Type B pancreatic cell (in vitro differentiated cells): ENCODE results near the gene IER3. TPM values are rescaled to one million over a fixed set of nuclear protein-coding genes. Genes with fewer than 3 reads are reported as not detected.

Experiments used
- DNase-seq: peaks from one replicate; pipeline ENCODE4 v3.0.0; 2021; ENCODE audit warnings: mixed read lengths; ENCODE audit not compliant: unreplicated experiment; ENCODE audit errors: extremely low spot score
- H3K27ac Mint-ChIP-seq: 2 replicates; pipeline ENCODE4 v1.8.0; 2021; ENCODE audit warnings: mild to moderate bottlenecking, mixed read lengths
- H3K27me3 Mint-ChIP-seq: 2 replicates; pipeline ENCODE4 v1.8.0; 2021; ENCODE audit warnings: mixed read lengths
- H3K36me3 Mint-ChIP-seq: 2 replicates; pipeline ENCODE4 v1.8.0; 2021; ENCODE audit warnings: mixed read lengths
- H3K4me1 Mint-ChIP-seq: one replicate; pipeline ENCODE4 v1.8.0; 2021; ENCODE audit warnings: mixed read lengths; ENCODE audit not compliant: unreplicated experiment
- H3K4me3 Mint-ChIP-seq: 2 replicates; pipeline ENCODE4 v1.8.0; 2021; ENCODE audit warnings: mild to moderate bottlenecking, mixed read lengths
- H3K9me3 Mint-ChIP-seq: 2 replicates; pipeline ENCODE4 v1.8.0; 2021; ENCODE audit warnings: mixed read lengths
- CTCF ChIP-seq: fragments of 200-600 bp; sonication (generic); conservative IDR thresholded peaks from 2 replicates; pipeline ENCODE4 v1.5.0; 2021; ENCODE audit warnings: antibody characterized with exemption, mild to moderate bottlenecking
- long read RNA-seq: library from polyadenylated mRNA; unstranded; transcript quantifications from one replicate; pipeline ENCODE4 v2.0.0, GENCODE V29; 2020
- total RNA-seq: library from RNA; stranded (reverse); gene quantifications from 2 replicates; pipeline ENCODE4 v1.2.1, GENCODE V29; 2021; ENCODE audit warnings: low replicate concordance

The IER3 gene
- 24.3 and 40.1 TPM in 2 replicates for total RNA-seq
- long read RNA-seq, transcript IER3-201 (2 exons, 1,244 nt), result major isoform, 7 of 8 reads
- long read RNA-seq, partial matches to known transcripts, result 0 of 8 reads
- long read RNA-seq, other reads (novel, unspliced or antisense), result 0 of 8 reads

- peaks cover 14% of the 10 kb centered on the region for H3K36me3 Mint-ChIP-seq
- peak within 1 kb of the TSS; percentile 97 for H3K27ac Mint-ChIP-seq
- peaks cover 45% of the 10 kb centered on the region for H3K4me1 Mint-ChIP-seq
- DNase-seq, result peak; percentile 84
- peak within 1 kb of the TSS; percentile 99 for H3K4me3 Mint-ChIP-seq
- no peaks in the 10 kb centered on the region for H3K9me3 Mint-ChIP-seq
- TF ChIP-seq CTCF, result peak; percentile 78
- no peaks in the 10 kb centered on the region for H3K27me3 Mint-ChIP-seq
Measured at GRCh38 chr6:30744054-30744805, at the start of gene IER3. Gene IER3, minus strand, starts transcription at chr6:30744547. Its CDS starts 29 bp downstream, at chr6:30744518.

GRCh38 chr6:30793521-30794194 lies 49.3 kb upstream of the IER3 start:
- H3K36me3 Mint-ChIP-seq, result no peaks in the 10 kb centered on the region
- H3K27ac Mint-ChIP-seq, result peak overlapping the region; percentile 49
- DNase-seq, result no peak
- TF ChIP-seq CTCF, result no peak
- H3K4me3 Mint-ChIP-seq, result no peak overlapping the region
- no peaks in the 10 kb centered on the region for H3K27me3 Mint-ChIP-seq
- H3K4me1 Mint-ChIP-seq, result peaks cover 9% of the 10 kb centered on the region
- H3K9me3 Mint-ChIP-seq, result no peaks in the 10 kb centered on the region

- no peak for TF ChIP-seq CTCF
- Mint-ChIP-seq H3K4me3 (no peak overlapping the region), H3K4me1 (peaks cover 7% of the 10 kb centered on the region), H3K36me3 (no peaks in the 10 kb centered on the region), H3K9me3 (no peaks in the 10 kb centered on the region), H3K27ac (no peak overlapping the region), H3K27me3 (no peaks in the 10 kb centered on the region)
- DNase-seq, result no peak
Measured at GRCh38 chr6:30792786-30793185, 48.4 kb upstream of the IER3 start.

DNA sequence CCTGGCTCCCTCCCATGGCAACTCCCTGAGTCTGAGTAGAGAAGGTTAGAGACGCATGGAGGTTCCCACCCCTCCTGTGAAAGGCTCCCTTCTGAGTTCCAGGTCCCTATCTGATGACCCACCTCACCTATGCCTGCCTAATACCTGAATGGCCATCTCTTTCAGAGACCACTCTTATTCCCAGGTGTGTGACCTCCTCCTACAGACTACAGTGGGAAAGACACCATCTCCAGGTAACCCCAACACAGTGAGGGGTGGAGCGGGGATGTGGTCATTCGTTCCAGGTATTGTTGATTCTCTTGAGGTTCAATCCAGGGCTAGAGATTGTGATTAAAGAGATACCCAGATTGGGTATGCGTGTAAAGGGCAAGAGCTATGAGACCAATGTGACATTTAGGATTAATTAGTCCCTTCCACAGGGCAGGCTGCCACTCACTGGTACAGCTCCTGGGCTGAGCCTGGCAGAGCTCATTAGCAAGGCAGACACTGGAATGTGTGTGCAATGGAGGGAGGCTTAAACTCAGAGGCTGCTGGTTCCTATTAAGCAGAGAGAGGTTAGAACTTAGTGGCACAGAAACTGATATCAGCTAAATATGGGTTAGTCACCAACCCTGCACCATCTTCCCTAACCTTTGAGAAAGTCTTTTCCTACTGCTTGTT lies 46.5 kb upstream of the IER3 start:
- TF ChIP-seq CTCF, result no peak
- peaks cover 5% of the 10 kb centered on the region for H3K4me1 Mint-ChIP-seq
- H3K4me3 Mint-ChIP-seq, result no peak overlapping the region
- no peaks in the 10 kb centered on the region for H3K9me3 Mint-ChIP-seq
- no peak for DNase-seq
- H3K27ac Mint-ChIP-seq, result no peak overlapping the region
- H3K27me3 Mint-ChIP-seq, result no peaks in the 10 kb centered on the region
- H3K36me3 Mint-ChIP-seq, result no peaks in the 10 kb centered on the region

DNA sequence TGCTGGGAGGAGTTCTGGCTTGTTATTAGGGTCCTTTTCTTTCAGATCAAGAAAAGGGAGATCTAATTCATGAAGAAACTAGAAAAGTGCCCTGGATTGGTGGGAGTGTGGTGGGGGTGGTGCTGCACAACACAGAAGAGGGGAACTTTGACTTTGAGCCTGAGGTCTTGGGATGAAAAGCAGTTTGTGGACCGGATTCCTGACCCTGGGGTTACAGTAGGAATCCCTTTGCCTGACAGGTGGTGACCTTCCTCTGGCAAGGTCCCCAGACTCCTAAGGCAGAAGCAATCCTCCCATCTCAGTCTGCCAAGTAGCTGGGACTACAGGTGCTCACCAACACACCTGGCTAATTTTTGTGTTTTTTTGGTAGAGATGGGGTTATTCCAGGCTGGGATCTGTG lies 45.3 kb upstream of the IER3 start:
- no peaks in the 10 kb centered on the region for H3K36me3 Mint-ChIP-seq
- H3K4me1 Mint-ChIP-seq, result peaks cover 5% of the 10 kb centered on the region
- H3K27ac Mint-ChIP-seq, result no peak overlapping the region

More for the DNA sequence above, 45.3 kb upstream of the IER3 start:
- DNase-seq, result no peak
- H3K9me3 Mint-ChIP-seq, result no peaks in the 10 kb centered on the region
- TF ChIP-seq CTCF, result no peak
- no peak overlapping the region for H3K4me3 Mint-ChIP-seq
- H3K27me3 Mint-ChIP-seq, result no peaks in the 10 kb centered on the region
